SK-N-SH treated with all-trans-retinoic acid at 6 μM for 48 hours (cell line): ENCODE measurements around the gene SCART1.

ENCODE experiments used
- ARNTL ChIP-seq: fragments of 450-650 bp; formaldehyde crosslinking; IDR thresholded peaks from 2 replicates; pipeline ENCODE4 v1.5.0; 2020; ENCODE audit warnings: low read depth, mild to moderate bottlenecking, moderate library complexity, borderline replicate concordance
- CSDC2 ChIP-seq: fragments of 250-450 bp; sonication (Bioruptor Pico); IDR thresholded peaks from 2 replicates; pipeline ENCODE4 v1.5.0; 2020; ENCODE audit warnings: mild to moderate bottlenecking, moderate library complexity
- RARB ChIP-seq: fragments of 250-450 bp; sonication (Bioruptor Pico); IDR thresholded peaks from 2 replicates; pipeline ENCODE4 v1.8.0; 2021; ENCODE audit warnings: mild to moderate bottlenecking, moderate library complexity
- SNAI2 ChIP-seq: fragments of 250-450 bp; sonication (Bioruptor Pico); IDR thresholded peaks from 2 replicates; pipeline ENCODE4 v1.5.0; 2020; ENCODE audit warnings: mild to moderate bottlenecking, moderate library complexity
- ZC3H10 ChIP-seq: fragments of 250-450 bp; sonication (Bioruptor Pico); IDR thresholded peaks from 2 replicates; pipeline ENCODE4 v1.5.1; 2021; ENCODE audit warnings: mild to moderate bottlenecking, moderate library complexity
- ZFP30 ChIP-seq: fragments of 450-650 bp; formaldehyde crosslinking; IDR thresholded peaks from 2 replicates; pipeline ENCODE4 v1.5.0; 2022; ENCODE audit warnings: mild to moderate bottlenecking, moderate library complexity
- ZNF565 ChIP-seq: fragments of 450-650 bp; formaldehyde crosslinking; conservative IDR thresholded peaks from 2 replicates; pipeline ENCODE4 v1.5.0; 2020; ENCODE audit warnings: low read depth, mild to moderate bottlenecking, moderate library complexity
- ZNF70 ChIP-seq: fragments of 450-650 bp; formaldehyde crosslinking; IDR thresholded peaks from 2 replicates; pipeline ENCODE4 v1.5.0; 2020; ENCODE audit warnings: mild to moderate bottlenecking, moderate library complexity
- TF ChIP-seq, protein P1 (sequence below): fragments of 250-450 bp; sonication (Bioruptor Pico); IDR thresholded peaks from 2 replicates; pipeline ENCODE4 v1.8.0; 2020; ENCODE audit warnings: mild to moderate bottlenecking, moderate library complexity, borderline replicate concordance
- TF ChIP-seq, protein P2 (sequence below): fragments of 250-450 bp; sonication (Bioruptor Pico); IDR thresholded peaks from 2 replicates; pipeline ENCODE4 v1.5.1; 2020; ENCODE audit warnings: low read depth, mild to moderate bottlenecking, moderate library complexity

DNA sequence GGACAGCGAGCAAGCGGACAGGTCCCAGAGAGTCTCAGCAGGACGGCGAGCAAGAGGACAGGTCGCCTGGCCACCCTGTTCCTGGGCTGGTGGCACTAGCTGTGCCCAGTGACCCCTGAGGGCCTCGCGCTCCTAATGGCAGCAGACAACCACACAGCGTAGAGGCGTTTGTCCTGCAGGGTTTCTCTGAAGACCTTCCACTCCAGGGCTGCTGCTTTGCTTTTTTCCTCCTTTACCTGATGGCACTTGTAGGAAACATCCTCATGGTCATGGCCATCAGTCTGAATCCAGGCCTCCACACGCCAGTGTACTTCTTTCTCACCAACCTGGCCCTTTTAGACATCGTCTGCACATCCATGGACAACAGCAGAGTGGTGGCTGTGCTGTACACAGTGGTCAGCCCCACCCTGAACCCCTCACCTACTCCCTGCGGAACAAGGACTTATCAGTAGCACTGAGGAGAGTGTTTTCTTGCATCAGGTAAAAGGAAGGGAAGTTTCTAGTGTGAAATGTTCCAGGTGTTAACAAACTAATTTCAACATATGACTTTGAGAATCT is 27.4 kb downstream of the SCART1 start:
- TF ChIP-seq, protein P1, sequence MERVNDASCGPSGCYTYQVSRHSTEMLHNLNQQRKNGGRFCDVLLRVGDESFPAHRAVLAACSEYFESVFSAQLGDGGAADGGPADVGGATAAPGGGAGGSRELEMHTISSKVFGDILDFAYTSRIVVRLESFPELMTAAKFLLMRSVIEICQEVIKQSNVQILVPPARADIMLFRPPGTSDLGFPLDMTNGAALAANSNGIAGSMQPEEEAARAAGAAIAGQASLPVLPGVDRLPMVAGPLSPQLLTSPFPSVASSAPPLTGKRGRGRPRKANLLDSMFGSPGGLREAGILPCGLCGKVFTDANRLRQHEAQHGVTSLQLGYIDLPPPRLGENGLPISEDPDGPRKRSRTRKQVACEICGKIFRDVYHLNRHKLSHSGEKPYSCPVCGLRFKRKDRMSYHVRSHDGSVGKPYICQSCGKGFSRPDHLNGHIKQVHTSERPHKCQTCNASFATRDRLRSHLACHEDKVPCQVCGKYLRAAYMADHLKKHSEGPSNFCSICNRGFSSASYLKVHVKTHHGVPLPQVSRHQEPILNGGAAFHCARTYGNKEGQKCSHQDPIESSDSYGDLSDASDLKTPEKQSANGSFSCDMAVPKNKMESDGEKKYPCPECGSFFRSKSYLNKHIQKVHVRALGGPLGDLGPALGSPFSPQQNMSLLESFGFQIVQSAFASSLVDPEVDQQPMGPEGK (CRISPR knock-in tag) = no peak
- TF ChIP-seq CSDC2 (CRISPR knock-in tag) = no peak
- TF ChIP-seq RARB (CRISPR knock-in tag) = no peak
- no peak for TF ChIP-seq ZNF565 (CRISPR knock-in tag)
- no peak for TF ChIP-seq ZNF70 (CRISPR knock-in tag)
- TF ChIP-seq, protein P2, sequence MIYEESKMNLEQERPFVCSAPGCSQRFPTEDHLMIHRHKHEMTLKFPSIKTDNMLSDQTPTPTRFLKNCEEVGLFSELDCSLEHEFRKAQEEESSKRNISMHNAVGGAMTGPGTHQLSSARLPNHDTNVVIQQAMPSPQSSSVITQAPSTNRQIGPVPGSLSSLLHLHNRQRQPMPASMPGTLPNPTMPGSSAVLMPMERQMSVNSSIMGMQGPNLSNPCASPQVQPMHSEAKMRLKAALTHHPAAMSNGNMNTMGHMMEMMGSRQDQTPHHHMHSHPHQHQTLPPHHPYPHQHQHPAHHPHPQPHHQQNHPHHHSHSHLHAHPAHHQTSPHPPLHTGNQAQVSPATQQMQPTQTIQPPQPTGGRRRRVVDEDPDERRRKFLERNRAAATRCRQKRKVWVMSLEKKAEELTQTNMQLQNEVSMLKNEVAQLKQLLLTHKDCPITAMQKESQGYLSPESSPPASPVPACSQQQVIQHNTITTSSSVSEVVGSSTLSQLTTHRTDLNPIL (CRISPR knock-in tag) = no peak
- no peak for TF ChIP-seq ZFP30 (CRISPR knock-in tag)
- TF ChIP-seq ZC3H10 (CRISPR knock-in tag) = no peak
- no peak for TF ChIP-seq SNAI2 (CRISPR knock-in tag)
- no peak for TF ChIP-seq ARNTL (CRISPR knock-in tag)
